HG02970 (cell line): Measurements from ENCODE around the gene EHHADH.
"Not testable (repeated sequence)": the region's sequence is repeated elsewhere in the genome, so short reads cannot be mapped to it uniquely, and the experiment has no call there.

Source experiments
- ATAC-seq: cut with Tn5 transposase; IDR thresholded peaks from one replicate; pipeline ENCODE4 v1.9.1; 2021; ENCODE audit warnings: mild to moderate bottlenecking, moderate library complexity, moderate number of reproducible peaks; ENCODE audit not compliant: unreplicated experiment, low FRiP score

The EHHADH gene

GRCh38 chr3:185254799-185255198 is 950 bp upstream of the EHHADH start:
- ATAC-seq: no peak

GRCh38 chr3:185253133-185253532 is 716 bp downstream of the EHHADH start:
- ATAC-seq: not testable (repeated sequence)

DNA sequence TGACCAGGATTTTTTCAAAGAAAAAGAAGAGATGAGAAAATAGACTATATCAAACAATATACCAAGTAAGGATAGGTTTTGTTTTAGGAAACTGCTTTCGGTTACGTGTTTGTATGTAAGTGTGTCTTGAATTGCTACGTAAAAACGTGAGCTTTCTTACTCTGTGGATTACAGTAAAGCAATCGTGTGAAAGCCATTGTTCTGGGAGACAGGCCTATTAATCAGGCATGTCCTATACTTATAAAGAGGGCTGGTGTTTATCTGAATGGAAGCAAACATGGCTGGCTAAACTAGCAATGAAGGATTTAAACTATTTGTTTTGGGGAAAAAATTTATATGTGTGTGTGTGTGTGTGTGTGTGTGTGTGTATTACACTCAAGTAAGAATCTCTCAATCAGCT is 2.6 kb downstream of the EHHADH start:
- no peak for ATAC-seq

DNA sequence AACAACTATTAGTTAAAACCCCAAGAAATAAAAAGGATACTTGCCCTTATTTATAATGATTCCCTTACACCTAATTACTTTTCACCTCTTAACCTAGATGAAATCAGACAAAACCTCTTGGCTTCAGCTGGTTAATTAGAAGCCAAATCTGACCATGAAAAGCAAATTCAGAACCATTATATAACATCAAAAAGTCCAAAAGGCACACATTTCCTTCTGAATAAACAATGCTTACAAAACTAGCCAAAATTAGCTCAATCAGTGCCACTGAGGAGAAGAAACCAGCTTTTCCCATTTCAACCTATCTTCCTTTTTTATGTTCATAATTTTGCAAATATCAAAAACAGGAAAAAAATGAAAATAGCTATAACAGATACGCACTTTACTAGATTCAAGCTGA is 3.2 kb downstream of the EHHADH start:
- ATAC-seq: no peak

GRCh38 chr3:185250247-185250646 is 3.6 kb downstream of the EHHADH start:
- no peak for ATAC-seq

DNA sequence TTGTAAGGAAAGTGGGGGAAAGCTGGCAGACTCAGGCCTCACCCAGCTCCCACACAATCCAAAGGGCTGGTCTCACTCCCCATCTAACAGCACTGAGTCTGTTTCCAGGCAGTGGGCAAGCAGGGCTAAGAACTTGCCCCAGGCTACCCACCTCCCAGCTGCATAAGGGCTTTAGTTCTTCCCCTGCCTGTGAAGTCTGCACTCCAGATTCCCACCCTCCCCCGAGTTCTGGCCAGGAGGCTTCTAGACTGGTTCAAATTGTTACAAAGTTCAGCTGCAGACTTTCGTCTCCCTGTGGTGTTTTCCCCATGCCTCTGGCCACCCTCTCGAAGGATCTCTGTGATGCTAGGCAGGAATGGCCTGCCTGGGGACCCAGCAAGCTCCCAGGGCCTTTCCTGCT is 11.2 kb downstream of the EHHADH start:
- ATAC-seq: no peak

GRCh38 chr3:185236969-185237368 is 16.9 kb downstream of the EHHADH start:
- ATAC-seq: no peak

DNA sequence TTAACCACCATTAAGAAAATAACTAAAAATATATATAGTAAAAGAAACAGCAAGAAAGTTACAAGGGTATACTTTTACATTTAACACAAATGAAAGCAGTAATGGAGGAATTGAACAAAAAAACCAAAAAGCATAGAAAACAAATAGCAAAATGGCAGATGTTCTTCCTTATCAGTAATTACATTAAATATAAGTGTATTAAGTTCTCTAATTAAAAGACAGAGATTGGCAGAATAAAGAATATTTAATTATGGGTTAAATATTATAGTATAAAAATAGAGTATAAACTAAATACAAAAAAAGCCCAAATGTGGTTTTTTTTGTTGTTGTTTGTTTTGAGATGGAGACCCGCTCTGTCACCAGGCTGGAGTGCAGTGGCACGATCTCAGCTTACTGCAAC is 20.5 kb downstream of the EHHADH start:
- no peak for ATAC-seq

DNA sequence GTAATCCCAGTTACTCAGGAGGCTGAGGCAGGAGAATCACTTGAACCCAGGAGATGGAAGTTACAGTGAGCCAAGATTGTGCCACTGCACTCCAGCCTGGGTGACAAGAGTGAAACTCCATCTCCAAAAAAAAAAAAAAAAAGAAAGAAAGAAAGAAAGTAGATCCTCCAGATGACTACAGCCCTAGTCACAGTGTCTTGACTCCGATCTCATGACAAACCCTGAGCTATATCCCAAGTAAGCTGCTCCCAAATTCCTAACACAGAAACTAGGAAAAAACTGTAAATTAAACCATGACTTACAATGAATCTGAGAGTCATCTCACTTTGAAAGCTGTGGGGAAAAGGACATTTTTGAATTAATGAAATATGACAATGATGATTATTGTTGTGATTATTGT is 27.3 kb downstream of the EHHADH start:
- ATAC-seq: not testable (repeated sequence)

GRCh38 chr3:185225523-185225922 is 28.3 kb downstream of the EHHADH start:
- ATAC-seq: no peak

- no peak for ATAC-seq
Measured at GRCh38 chr3:185225080-185225479, 28.8 kb downstream of the EHHADH start.

GRCh38 chr3:185221203-185221602 is 32.6 kb downstream of the EHHADH start:
- no peak for ATAC-seq

GRCh38 chr3:185216607-185216958 is 37.3 kb downstream of the EHHADH start:
- no peak for ATAC-seq

GRCh38 chr3:185215873-185216606 is 37.8 kb downstream of the EHHADH start:
- no peak for ATAC-seq

DNA sequence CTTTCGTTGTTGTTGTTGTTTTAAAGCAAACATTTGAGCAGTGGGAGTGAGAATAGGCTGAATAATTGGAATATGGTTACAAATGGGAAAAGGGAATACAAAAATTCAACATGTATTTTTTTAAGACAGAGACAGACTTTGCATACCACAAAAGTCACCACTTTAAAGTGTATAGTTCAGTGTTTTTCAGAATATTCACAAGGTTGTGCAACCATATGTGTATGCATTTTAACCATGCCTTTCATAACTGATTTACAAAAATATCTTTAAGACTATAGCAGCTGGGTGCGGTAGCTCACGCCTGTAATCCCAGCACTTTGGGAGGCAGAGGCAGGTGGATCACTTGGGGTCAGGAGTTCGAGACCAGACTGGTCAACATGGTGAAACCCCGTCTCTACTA is 41.3 kb downstream of the EHHADH start:
- ATAC-seq: no peak

DNA sequence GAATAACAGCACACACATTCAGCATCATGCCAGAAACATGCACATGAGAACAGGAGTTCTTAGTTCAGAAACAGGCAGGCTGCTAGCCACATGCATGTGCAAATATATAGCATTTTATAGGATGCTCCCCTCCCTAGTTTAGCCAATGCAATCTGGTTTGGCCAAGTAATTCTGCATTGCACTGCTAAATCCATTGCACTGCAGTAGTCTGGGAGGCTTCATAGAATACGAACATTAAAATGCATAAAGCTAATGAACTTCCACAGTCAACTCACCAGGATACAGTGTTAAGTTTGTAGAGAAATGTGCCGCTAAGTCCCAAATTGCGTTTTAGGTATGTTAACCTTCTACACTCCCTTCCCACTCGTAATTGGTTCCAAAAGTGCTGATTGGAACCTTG is 41.8 kb downstream of the EHHADH start:
- no peak for ATAC-seq

DNA sequence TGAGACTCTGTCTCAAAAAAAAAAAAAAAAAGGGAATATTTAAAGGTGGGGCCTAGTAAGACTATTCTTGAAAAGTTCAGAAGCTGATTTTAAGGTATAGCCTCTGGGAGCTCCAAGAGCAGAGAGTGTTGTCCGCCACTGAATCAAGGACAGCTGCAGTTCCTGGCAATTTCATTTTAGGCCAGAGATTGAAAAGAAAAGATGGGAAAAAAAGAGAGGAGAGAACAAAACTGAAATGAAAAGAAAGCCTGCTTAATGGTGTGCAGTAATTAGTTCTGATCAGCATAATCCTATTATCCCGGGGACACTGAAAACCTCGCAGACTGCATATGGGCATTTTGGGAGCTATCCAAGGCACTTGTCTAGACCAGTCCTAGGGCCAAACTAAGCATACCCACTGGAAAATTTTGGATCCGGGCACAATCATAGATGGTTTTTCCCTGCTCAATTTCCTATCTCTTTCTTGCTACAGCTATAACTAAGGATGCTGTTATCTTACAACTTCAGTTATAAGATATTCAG is 43.2 kb downstream of the EHHADH start:
- ATAC-seq: no peak

DNA sequence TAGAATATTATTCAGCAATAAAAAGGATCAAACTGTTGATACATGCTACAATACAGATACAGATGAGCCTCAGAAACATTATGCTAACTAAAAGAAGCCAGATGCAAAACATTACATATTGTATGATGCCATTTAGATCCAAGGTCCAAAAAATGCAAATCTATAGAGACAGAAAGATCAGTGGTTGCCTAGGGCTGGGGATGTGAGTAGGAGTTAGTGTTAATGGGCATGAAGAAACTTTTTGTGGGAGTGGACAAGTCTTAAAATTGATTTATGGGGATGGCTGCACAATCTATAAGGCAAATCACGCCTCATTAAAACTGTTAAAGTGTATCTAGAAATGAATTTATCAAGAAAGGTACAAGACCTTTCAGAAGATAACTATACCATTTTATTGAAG is 45.0 kb downstream of the EHHADH start:
- no peak for ATAC-seq

GRCh38 chr3:185207931-185208746 is 45.7 kb downstream of the EHHADH start:
- ATAC-seq: no peak

DNA sequence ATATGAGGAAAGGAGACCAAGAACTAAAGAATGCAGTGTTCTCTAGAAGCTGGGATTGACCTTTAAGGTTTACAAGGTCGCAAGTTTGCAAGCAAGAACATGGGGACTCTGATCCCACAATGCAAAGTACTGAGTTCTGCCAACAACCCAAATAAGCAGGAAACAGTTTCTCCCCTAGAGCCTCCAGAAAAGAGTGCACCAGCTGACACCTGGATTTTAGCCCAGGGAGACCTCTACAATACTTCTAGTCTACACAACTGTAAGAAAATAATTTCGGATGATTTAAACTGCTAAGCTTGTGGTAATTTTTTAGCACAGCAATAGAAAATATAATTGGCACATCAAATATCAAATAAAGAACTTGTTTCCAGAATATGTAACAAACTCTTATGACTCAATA is 46.4 kb downstream of the EHHADH start:
- ATAC-seq: no peak

DNA sequence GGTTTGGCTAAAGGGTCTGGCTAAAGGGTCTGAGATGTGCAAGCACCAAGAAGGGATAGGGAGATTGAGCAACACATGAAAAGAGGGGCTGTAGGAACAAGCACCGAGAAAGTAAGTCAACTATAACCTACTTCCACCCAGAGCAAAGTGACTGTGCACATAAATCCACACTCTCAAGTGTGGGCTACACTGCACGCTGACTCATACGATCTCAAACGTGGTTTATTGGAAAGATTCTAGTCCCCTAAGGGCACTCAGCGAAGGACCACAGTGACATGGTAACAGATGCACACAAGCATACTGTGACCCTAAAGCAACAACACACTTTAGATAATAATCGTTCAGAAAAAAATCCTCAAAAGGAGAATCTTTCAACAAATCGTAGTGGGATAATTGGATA is 48.0 kb downstream of the EHHADH start:
- no peak for ATAC-seq

DNA sequence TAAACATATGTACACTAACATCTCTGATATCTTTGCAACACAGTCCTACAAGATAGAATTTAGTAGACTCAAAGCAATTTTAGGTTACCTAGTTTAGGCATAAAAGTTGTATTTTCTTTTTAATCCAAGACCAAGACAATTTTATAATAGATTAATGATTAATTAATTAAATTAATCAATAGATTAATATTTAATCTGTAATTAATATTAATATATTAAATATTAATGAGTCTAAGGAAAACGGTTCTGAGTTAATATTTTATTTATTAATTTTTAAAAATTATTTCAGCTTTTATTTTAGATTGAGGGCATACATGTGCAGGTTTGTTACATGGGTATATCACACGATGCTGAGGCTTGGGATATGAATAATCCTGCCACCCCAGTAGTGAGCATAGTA is 49.0 kb downstream of the EHHADH start:
- ATAC-seq: no peak
